HL-60 (cell line): Measurements from ENCODE around the gene PLEKHD1.

ENCODE experiments used
- DNase-seq, 2 experiments: peaks; one replicate each; pipeline ENCODE4 v3.0.0-alpha.2; 2010 to 2020; ENCODE audit warnings: low read depth in 1 of 2, low spot score in 1 of 2
- H3K27ac ChIP-seq: fragments of 250-450 bp; sonication (Bioruptor Pico); replicated peaks from 2 replicates; pipeline ENCODE4 v1.5.1; 2020; ENCODE audit warnings: mild to moderate bottlenecking, moderate library complexity
- H3K27me3 ChIP-seq: fragments of 250-450 bp; sonication (Bioruptor Pico); 2 replicates; pipeline ENCODE4 v1.5.1; 2021; ENCODE audit warnings: mild to moderate bottlenecking, moderate library complexity; ENCODE audit not compliant: insufficient read depth, poor library complexity, severe bottlenecking
- H3K4me3 ChIP-seq: replicated peaks from 2 replicates; pipeline ENCODE4 v1.5.1; 2011; ENCODE audit warnings: mild to moderate bottlenecking, control low read depth, low read length; ENCODE audit not compliant: insufficient read depth
- GABPA ChIP-seq: IDR thresholded peaks from 2 replicates; pipeline ENCODE4 v1.6.1; 2012; ENCODE audit warnings: low read depth
- POLR2AphosphoS5 ChIP-seq: IDR thresholded peaks from 2 replicates; pipeline ENCODE4 v1.6.1; 2012; ENCODE audit warnings: low read depth
- SPI1 ChIP-seq: IDR thresholded peaks from 2 replicates; pipeline ENCODE4 v1.6.1; 2012; ENCODE audit warnings: low read depth, mild to moderate bottlenecking, borderline replicate concordance
- TF ChIP-seq, protein P1 (sequence below): IDR thresholded peaks from one replicate; pipeline ENCODE4 v1.5.1; 2011; ENCODE audit warnings: low read length, control low read depth, inconsistent platforms; ENCODE audit not compliant: insufficient read depth
- TF ChIP-seq, protein P2 (sequence below): IDR thresholded peaks from 2 replicates; pipeline ENCODE4 v1.6.1; 2012; ENCODE audit warnings: low read depth; ENCODE audit not compliant: insufficient replicate concordance

The PLEKHD1 gene

DNA sequence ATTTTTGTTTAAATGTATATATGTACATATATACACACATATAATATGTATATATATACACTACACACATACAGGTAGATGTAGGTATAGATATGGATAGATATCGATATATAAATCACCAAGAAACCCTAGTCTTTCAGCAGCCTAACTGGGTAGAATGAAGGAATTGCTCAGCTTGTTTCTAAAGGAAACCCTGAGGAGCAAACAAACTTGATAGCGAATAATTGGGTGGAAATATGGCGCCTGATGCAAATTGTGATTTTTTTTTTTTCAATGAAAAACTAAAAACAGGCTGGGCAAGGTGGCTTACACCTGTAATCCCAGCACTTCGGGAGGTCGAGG, 90.4 kb downstream of the PLEKHD1 start:
- no peak for DNase-seq
- no peak overlapping the region for H3K27ac ChIP-seq
- TF ChIP-seq, protein P1, sequence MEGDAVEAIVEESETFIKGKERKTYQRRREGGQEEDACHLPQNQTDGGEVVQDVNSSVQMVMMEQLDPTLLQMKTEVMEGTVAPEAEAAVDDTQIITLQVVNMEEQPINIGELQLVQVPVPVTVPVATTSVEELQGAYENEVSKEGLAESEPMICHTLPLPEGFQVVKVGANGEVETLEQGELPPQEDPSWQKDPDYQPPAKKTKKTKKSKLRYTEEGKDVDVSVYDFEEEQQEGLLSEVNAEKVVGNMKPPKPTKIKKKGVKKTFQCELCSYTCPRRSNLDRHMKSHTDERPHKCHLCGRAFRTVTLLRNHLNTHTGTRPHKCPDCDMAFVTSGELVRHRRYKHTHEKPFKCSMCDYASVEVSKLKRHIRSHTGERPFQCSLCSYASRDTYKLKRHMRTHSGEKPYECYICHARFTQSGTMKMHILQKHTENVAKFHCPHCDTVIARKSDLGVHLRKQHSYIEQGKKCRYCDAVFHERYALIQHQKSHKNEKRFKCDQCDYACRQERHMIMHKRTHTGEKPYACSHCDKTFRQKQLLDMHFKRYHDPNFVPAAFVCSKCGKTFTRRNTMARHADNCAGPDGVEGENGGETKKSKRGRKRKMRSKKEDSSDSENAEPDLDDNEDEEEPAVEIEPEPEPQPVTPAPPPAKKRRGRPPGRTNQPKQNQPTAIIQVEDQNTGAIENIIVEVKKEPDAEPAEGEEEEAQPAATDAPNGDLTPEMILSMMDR = no peak
- H3K4me3 ChIP-seq = no peak overlapping the region
- peaks cover 9% of the 10 kb centered on the region for H3K27me3 ChIP-seq

DNA sequence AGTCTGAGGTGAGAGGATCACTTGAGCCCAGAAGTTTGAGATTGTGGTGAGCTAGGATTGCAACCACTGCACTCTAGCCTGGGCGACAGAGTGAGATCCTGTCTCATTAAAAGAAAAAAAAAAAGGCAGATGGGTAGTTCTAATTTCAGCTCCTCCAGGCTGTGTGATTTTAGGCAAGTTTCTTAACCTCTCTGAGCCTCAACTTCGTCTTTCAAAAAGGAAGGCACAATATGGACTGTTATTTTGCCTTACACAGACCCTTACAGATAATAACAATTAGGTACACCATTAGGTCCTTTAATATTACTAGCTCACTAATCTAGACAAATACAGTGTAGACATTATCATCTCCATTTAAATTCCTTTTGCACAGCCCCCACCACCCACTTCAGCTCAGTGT, 94.9 kb downstream of the PLEKHD1 start:
- DNase-seq = no peak
- Histone ChIP-seq H3K27me3 (no peaks in the 10 kb centered on the region), H3K4me3 (no peak overlapping the region), H3K27ac (no peak overlapping the region)
- TF ChIP-seq GABPA = no peak
- TF ChIP-seq, protein P2, sequence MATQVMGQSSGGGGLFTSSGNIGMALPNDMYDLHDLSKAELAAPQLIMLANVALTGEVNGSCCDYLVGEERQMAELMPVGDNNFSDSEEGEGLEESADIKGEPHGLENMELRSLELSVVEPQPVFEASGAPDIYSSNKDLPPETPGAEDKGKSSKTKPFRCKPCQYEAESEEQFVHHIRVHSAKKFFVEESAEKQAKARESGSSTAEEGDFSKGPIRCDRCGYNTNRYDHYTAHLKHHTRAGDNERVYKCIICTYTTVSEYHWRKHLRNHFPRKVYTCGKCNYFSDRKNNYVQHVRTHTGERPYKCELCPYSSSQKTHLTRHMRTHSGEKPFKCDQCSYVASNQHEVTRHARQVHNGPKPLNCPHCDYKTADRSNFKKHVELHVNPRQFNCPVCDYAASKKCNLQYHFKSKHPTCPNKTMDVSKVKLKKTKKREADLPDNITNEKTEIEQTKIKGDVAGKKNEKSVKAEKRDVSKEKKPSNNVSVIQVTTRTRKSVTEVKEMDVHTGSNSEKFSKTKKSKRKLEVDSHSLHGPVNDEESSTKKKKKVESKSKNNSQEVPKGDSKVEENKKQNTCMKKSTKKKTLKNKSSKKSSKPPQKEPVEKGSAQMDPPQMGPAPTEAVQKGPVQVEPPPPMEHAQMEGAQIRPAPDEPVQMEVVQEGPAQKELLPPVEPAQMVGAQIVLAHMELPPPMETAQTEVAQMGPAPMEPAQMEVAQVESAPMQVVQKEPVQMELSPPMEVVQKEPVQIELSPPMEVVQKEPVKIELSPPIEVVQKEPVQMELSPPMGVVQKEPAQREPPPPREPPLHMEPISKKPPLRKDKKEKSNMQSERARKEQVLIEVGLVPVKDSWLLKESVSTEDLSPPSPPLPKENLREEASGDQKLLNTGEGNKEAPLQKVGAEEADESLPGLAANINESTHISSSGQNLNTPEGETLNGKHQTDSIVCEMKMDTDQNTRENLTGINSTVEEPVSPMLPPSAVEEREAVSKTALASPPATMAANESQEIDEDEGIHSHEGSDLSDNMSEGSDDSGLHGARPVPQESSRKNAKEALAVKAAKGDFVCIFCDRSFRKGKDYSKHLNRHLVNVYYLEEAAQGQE = no peak
- TF ChIP-seq POLR2AphosphoS5 = no peak
- TF ChIP-seq, protein P1 = no peak
- TF ChIP-seq SPI1 = no peak

DNA sequence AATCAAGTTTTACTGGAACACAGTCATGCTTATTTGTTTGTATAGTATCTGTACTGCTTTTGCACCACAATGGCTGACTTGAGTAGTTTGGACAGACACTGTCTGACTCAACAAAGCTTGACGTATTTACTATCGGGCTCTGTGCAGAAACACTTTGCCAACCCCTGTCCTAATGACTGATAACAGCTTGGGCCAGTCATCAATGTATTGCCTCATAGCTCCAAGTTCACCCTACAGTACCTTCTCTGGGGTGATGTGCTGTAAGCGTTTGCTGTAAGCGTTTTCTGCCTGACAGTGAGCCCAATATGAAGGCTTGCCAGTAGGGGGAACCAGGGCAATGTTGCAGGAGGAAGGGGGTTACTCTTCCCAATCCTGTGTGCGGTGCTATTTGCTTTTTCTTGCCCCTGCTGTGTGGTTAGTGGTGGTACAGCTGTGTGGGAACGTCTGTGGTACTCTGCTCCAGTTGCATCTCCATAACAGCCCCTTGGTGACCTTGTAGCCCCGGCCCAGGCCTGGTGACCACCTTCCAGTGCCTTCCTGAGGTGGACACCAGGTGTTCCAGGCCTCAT, 95.6 kb downstream of the PLEKHD1 start:
- Histone ChIP-seq H3K27me3 (no peaks in the 10 kb centered on the region), H3K27ac (no peak overlapping the region), H3K4me3 (no peak overlapping the region)
- DNase-seq = peak in 1 of 2 experiments; percentile 38
- TF ChIP-seq GABPA (no peak), POLR2AphosphoS5 (no peak)
- TF ChIP-seq, protein P1 = peak; percentile 26
